COLO829 (cell line): ENCODE results near the gene CACNG5.

Source experiments
- DNase-seq: peaks from one replicate; pipeline ENCODE4 v3.0.0; 2012; ENCODE audit warnings: low spot score

Gene CACNG5

DNA sequence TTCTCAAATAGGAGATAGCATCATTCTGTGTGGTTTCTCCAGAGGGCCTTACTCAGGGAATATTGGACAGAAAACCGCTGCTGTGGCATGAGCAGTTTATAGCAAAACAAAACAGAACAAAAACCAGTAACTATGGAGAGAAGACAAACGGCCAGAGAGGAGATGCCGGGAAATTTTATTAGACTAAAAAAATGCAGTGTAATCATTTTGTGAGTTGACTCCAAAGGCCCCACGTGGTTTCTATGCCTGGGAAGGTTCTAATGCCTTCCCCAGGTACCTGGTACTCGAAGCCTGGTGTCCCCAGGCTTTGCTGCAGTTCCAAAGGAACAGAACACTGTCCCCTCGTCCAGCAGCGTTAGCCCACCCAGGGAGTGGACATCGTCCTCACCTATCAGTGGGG, 12.9 kb upstream of the CACNG5 start:
- DNase-seq = no peak

DNA sequence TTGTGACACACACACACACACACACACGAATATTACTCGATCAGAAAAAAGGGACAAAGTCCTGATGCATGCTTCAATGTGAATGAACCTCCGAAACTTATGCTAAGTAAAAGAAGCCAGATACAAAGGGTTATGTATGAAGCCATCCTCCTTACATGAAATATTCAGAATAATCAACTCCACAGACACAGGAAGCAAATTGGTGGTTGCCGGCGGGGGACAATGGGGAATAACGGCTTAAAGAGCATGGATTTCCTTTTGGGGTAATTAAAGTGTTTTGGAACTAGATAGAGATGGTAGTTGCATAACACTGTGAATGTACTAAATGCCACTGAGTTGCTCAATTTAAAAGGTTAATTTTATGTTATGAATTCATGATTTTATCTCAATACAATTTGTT, 8.1 kb upstream of the CACNG5 start:
- no peak for DNase-seq

DNA sequence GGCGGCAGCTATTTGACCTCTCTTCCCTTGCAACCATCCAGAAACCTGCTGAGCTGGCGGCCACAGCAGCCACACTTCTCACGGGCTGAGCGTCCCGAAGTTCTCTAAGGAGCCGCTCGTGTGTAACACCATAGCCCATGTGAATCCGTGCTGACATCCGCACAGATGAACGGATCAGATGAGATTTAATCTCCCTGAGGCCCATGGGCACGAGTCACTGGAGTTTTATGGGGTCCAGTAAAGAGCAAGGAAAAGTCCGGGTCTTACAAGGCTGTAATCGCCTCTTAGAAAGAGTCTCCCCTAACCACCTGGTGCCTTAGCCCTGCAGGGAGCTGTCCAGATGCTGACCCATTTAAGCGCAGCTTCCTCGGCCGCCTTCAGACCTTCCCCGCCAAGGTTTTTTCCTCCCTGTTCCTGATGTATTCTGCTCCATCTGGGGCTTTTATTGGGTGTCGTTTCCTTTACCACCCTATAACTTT, 5.5 kb upstream of the CACNG5 start:
- DNase-seq = peak; percentile 27

DNA sequence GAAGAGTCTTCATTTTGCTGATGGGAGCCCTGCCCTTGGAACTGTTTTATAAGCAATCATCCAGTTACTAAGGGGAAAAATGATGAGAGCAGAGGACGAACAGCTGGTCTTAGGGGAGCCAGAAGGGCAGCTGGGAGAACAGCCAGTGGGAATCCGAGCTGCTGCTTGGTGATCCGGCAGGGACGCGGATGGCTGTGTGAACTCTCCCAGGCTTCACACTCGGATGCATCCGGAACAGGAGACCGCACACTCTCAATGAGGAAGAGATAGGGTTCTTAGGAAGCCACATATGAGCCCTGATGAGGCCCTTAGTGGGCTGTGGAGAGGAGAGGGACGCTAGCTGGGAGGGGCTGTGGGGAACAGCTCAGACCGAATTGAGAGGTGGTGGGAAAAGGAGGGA, 5.0 kb upstream of the CACNG5 start:
- DNase-seq = no peak

DNA sequence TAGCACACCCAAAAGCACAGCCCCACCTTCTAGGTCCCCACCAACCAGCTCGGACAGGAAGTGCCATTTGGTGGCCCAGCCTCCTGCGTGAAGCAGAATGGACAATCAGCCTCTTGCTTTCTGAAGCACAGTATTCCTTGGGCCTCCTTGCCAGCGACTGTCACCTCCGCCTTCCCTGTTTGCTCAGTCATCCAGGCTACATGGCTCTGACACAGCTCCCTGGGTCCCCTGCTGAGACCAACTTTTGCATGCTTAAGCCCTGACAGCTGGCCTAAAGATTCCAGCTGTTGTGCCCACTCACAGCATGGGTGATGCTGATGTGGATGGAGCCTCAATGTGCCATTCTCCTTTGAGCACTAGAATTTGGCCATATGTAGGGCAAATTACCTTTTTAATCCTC, 4.5 kb upstream of the CACNG5 start:
- no peak for DNase-seq

DNA sequence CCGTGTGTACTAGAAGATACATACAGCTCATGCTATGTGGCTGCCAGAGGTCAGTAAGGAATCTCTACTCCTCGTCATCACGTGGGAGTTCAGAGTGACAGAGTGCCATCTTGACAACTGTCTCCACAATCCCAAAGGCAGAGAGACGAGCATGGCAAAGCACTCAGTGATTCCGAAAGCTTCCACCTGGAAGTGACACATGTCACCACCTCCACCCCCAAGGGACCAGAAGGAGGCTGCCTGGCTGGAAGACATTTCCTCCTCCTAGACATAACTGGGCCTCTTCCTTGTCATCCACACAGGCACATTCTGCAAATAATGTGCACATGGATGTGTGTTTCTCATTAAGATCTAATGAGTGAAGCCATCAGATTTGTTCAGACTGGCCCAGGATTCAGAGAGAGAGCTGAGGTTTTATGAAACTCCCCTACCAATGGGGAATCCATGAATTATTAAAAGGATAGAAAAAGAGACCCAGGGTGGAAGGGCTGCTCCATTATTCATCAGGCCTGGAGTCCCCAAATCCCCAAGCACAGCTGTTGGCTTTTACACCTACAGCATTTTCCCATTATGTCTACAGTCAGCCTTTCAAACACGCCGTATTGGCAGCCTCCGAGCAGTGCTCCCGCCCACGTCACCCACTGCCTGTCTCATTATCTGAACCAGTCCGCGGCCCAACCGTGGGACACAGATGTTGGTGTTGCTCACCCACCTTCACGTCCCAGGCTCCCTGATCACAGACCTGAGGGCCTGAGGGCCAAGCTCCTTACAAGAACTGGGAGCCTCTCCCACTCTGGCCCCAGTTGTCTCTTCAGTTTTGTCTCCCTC, 3.3 kb upstream of the CACNG5 start:
- no peak for DNase-seq

DNA sequence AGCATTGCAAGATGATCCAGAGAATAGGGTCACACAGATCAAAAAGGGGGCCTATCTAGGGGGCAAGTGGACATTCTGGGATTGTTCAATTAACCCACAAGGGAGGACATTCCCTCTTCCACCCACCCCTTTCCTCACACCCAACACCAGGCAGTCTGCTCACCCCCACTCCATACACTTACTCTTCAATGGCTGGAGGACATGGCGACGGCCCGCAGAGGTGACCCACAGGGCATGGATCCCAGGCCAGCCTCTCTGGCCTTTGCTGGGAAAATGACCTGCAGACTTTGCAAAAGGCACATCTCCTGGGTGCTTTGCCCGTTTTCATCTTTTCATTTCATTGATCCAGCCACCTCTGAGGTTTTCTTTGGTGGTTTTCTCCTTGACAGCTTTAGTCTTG, 1.7 kb upstream of the CACNG5 start:
- no peak for DNase-seq

DNA sequence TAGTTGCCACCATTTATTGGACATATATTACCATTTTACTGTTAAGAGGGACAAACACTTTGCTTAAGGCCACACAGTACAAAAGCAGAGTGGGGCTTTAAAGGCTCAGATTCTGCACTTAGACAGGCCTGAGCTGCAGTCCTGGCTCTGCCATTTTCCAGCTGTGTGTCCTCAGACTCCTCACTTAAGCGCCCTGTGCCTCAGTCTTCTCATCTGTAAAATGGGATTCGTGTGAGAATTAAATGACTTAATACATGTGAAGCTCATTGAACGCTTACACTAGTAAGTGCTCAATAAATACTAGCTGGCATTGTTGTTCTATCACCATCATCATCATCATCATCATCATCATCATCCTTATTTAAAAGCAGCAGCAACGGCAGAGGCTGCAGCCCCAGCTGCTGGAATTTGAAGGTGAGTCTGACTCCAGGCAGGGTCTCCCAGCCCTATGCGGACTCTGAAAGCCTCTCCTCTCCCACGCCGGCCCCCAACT, 445 bp upstream of the CACNG5 start:
- DNase-seq = no peak

DNA sequence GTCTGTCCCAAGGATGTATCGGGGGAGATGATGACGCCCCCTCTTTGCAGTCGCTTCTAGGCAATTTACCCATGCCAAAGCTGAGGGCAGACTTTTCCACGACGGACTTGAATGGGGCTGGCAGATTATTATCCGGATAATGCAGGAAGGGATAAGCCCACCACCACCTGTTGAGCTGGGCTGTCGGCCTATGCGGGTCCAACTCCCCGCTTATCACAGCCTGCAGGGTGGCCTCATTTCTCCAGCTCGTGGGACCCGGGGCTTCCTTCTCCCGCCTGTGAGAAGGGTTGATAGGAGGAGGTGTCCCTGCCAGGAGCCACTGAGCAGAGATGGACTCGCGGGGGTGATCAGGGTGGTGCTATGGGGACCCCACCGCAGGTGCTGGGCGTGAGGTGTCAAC, 559 bp downstream of the CACNG5 start:
- no peak for DNase-seq

DNA sequence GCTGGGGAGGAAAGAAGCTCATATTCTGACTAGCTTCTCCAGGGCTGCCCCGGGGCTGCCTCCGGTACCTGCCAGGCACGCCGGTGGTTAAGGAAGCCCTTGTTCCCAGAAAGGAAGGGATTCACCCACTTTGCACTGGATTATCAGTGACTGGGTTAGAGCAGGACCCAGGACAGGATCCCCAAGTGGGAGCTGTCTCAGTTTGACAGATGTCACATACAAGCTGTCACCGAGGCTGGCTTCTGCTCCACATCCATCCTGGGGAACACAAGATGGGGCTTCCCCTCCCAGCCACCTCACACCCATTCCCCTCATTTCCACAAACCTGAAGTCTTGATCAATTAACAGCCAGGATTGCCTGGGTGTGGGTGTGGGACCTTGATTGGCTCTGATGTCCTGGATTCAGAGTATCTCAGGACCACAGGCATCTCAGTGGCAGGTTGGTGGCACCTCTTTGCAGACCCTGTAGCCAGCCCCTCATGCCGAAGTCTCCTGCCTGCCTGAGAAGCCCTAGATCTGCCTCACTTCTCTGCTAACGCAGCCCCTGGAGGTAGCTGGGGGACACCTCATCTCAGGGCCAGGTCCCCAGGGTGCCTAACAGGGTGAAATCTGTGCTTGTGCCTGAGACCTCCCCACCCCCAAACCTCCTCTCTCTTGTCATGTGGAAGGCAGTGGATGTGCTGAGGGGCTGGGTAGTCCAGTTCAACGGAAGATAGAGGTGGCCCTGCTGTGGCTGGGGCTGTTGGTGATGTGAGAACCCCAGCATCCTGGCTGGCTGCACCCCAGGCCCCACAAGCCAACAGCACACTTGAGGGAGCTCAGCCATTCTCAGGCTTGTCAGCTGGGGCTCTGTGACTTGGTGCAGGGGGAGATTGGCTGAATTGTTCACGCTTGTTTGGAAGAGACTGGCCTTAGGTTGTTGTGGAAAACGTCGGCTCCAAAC, 1.4 kb downstream of the CACNG5 start:
- DNase-seq = no peak

DNA sequence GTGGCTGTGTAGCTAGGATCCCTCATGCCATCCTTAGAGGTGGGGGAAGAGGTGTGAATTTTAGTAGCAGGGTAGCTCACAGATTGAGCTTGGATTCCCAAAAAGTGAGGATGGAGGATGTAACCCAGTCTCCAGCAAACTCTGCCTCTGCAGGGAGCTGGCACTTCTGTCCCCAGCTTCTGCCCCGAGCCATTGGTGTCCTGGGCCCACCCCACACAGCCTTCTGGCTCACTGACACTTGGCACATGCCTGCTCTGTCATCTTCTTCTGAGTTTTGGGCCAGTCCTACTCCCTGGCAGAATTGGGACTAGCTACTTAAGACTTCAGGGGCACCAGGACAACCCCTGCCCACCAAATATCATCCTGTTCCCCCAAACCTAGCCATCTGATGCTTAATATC, 2.3 kb downstream of the CACNG5 start:
- DNase-seq = no peak

DNA sequence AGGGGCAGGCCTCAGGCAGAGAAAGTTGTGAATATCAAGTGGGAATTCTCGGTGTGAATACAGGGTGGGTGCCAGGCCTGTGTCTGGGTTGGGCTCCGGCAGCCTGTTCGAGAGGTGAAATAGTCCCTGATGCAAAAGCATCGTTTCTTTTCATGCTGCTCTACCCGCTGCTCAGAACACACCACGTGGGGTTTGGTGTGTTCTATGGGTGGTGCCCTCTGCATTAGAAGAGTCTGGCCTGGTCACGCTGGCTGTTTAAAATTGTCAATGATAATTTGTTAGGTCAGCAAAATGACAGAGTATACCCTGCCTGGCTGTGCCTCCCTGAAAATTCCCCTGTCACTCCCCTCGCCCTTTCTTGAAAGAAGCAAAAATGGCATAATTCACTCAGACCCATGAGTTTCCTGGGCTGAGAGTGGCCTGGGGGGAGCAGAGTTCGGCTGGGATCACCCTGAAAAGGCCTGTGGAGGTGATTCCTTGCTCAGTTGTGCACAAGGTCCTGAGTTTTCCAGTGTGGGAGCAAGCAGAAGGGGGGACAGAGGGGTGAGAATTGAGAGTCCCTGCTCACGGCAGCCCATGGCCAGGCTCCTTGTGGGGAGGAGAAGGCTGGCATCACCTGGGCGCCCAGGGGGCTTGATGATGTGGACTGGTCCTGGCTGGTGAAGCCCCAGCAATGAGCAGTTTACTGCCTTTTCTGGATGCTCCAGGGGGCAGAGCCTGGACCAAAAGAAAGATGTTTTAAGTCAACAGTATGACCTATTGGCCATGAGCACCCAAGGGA, 3.2 kb downstream of the CACNG5 start:
- no peak for DNase-seq

DNA sequence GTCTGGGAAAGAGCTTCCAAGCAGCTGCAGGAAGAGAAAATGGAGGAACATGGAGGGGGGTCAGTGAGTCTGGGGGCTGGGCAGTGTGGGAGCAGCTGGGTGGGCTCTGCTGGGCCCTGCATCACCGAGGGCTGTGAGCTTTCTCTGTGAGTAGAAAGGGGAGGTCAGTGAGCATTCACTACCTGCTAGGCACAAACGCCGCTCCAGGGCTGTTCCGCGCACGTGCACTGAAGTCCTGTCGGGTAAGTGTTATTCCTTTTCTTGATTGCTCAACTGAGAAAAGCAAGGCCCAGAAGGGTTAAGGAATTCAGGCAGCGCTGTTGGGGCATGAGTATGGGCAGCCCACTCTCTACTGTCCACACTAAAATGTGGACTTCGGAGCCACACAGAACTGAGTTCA, 4.7 kb downstream of the CACNG5 start:
- DNase-seq = no peak

DNA sequence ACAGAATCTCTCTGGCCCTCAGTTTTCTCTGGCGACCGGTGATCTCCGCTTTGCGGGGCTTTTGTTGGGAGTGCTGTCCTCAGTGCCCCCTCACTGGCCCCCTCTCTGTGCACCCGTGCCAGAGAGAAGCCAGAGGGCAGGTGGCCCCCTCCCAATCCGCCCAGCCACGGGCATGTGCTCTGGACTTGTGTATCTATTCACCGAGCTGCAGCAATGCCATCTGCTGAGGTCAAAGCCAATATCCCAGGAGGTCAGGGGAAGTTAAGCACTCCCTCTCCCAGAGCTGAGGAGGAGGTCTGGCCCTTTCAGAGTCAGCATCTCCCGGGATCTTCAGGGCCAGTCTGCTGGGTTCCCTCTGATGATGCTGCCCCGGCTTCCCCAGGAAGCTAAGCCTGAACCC, 5.1 kb downstream of the CACNG5 start:
- no peak for DNase-seq

DNA sequence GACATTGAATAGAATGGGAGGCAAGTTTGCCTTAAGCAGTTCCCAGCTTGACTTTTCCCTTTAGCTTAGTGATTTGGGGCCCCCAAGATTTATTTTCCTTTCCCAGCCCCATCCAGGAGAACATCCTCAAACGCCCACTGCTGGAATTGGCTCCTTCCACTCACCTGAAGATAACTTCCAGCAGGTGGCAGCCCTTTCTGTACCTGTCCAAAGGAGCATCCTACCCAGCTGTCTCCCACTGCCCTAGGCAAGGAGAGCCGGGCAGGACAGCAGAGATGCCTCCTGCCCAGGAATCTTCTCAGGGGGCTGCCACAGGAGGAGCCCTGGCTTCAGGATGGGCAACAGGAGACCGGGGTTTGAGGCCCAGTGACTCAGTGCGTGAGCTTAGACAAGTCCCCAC, 6.4 kb downstream of the CACNG5 start:
- no peak for DNase-seq

DNA sequence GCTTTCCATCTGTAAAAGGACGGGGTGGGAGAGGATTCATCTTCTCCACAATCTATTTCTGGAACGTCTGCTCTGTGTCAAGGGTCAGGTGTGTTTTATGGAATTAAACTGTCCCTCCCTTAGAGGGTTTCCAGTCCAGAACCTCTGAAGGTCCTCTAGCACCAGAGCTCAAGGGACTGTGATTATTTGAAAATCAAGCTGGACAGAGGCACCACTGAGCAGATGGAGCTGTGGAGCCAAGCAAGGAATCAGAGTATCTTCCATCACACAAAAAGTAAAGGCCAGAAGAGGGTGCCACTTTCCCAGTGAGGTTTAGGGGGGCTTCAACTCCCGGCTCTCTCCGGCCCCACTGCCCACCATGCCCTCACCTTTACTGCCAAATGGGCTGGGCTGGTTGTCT, 6.8 kb downstream of the CACNG5 start:
- no peak for DNase-seq

DNA sequence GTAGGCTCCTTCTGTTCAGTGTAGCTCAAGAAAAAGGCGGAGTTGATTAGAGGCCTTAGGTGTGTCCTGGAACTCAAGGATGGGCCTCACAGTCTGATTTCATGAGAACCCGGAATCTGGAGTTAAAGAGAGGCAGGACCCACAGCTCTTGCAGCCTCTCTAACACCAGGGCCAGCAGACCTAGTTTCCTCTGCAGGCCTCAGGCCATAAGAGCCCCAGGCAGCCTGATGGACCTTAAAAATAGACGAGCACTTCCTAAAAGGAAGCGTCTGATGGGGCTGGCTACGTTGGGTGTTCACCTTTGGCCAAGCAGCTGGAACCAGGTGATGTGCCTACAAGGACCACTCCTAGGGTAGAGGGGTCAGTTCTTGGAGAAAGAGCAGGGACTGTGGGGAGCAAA, 7.6 kb downstream of the CACNG5 start:
- no peak for DNase-seq

DNA sequence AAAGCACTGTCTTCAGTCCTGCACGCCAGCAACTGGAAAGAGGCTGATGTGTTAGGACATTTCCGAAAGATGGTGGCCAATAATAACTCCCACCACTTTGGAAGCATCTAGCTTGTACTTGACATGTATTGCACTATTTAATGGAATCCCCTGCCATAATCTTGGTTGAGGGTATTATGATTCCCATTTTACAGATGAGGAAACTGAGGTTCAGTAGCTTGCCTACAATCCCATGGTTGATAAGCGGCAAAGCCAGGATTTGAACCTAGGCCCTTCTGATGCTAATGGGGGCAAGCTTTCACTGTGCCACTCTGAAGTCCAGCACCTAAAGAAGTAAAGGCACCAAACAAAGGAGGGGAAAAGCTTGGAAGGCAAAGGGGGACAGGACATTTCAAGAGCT, 8.0 kb downstream of the CACNG5 start:
- DNase-seq = no peak

DNA sequence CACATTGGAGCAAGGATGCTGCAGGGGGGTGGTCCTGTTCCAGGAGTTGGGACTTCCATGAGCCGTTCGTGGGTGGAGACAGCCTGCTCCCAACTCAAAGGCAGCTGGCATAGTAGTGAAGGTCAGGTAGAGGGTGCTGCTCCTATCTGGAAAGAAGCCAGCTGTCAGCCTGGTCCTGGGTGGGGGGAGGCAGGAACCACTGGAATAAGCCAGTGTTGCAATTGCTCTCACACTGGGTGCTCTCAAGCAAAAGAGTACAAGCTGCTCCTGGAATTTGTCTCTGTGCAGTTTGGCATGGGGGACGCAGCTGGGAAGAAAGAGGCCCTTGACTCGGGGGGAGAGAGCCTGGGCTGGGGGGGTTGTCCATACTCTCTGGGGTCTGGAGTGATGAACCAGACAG, 8.7 kb downstream of the CACNG5 start:
- DNase-seq = no peak

DNA sequence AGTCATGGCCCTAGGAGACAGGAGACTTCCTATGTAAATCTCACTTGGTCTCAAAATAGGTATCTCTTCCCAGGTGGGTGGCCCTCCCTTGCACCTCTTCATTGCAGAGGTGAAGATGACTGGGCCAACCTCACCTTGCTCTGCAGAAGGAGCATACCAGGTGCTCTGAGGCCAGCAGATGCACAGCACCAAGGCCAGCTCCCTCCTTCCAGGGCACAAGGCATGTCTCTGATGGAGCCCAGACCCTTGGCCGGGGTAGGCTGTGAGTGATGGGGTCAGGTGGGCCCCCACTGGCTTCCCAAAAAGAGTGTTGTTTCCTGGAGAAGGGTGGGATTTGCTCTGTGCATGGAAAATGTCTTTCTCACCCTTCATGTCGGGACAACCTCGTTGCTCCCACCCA, 12.8 kb downstream of the CACNG5 start:
- DNase-seq = no peak

DNA sequence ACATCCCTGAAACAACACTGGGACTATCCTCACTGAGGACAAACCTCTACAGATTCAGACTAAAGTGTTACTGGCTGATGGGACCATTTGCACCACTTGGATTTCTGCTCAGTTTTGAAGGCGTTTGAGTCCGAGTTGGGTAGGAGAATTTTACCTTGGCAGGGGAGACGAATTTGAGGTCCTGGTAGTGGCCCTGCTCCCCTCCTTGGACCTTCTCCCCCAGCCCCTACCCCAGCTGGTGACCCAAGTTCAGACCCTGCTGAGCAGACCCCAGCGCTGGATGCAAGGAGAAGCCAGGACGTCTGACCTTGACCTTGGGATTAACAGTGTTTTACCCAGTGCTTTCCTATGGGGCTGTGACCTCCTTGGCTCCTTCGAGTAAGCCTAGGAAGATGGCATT, 13.6 kb downstream of the CACNG5 start:
- DNase-seq = no peak

DNA sequence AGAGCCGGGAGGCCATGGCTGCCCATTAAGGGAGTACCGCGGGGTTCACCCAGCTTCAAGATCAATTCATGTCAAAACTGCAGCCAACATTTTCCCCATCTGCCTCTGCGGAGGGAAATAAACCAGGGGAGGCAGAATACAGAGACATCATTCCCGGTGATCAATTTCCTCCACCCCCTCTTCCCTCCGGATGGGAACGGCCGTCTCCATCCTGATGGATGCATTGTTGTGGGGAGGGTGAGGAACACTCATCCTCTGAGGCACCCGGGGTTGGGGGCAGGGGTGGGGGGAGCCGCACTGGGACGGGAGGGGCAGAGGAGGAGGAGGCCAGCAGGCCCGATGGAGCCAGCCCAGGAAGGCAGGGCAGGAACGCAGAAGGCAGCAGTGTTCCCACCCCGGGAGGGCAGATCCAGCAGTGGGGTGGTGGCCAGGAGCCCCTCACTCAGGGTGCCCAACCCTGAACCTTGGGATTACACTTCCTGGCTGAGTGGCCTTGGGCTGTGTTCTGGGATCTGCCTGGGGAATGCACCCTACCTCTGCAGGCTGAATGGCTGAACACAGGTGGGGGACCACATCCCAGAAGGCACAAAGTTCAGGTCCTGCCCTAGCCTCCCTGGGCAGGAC, 14.2 kb downstream of the CACNG5 start:
- no peak for DNase-seq
